Parathyroid adenoma (tissue), 2 donors: Measurements from ENCODE around the gene NAA16.

Experiments
- H2AFZ ChIP-seq: fragments of 300-600 bp; sonication (generic); one replicate; pipeline ENCODE4 v1.7.0; 2017; ENCODE audit warnings: antibody characterized with exemption, mild to moderate bottlenecking
- H3K27ac ChIP-seq: fragments of 300-600 bp; sonication (generic); one replicate; pipeline ENCODE4 v1.7.0; 2017
- H3K27me3 ChIP-seq: fragments of 300-600 bp; sonication (generic); one replicate; pipeline ENCODE4 v1.7.0; 2017; ENCODE audit warnings: low read length; ENCODE audit not compliant: control insufficient read depth, insufficient read depth
- H3K36me3 ChIP-seq: fragments of 300-600 bp; sonication (generic); one replicate; pipeline ENCODE4 v1.7.0; 2017; ENCODE audit warnings: low read length; ENCODE audit not compliant: control insufficient read depth, insufficient read depth
- H3K4me1 ChIP-seq: fragments of 300-600 bp; sonication (generic); one replicate; pipeline ENCODE4 v1.7.0; 2017; ENCODE audit warnings: control low read depth
- H3K4me2 ChIP-seq: fragments of 300-600 bp; sonication (generic); one replicate; pipeline ENCODE4 v1.7.0; 2017; ENCODE audit warnings: low read length
- H3K4me3 ChIP-seq: fragments of 300-600 bp; sonication (generic); one replicate; pipeline ENCODE4 v1.7.0; 2017; ENCODE audit warnings: low read depth, low read length
- H3K79me2 ChIP-seq: fragments of 300-600 bp; sonication (generic); one replicate; pipeline ENCODE4 v1.7.0; 2017; ENCODE audit warnings: control low read depth
- H3K9ac ChIP-seq: fragments of 300-600 bp; sonication (generic); one replicate; pipeline ENCODE4 v1.7.0; 2017; ENCODE audit warnings: mild to moderate bottlenecking
- H3K9me3 ChIP-seq: fragments of 300-600 bp; sonication (generic); one replicate; pipeline ENCODE4 v1.7.0; 2017; ENCODE audit warnings: low read length; ENCODE audit not compliant: control insufficient read depth
- TF ChIP-seq, protein P1 (sequence below): fragments of 300-600 bp; sonication (generic); IDR thresholded peaks from one replicate; pipeline ENCODE4 v1.7.0; 2017; ENCODE audit warnings: antibody characterized with exemption, mild to moderate bottlenecking
- donor health status: primary hyperparathyroidism.

Gene NAA16

DNA sequence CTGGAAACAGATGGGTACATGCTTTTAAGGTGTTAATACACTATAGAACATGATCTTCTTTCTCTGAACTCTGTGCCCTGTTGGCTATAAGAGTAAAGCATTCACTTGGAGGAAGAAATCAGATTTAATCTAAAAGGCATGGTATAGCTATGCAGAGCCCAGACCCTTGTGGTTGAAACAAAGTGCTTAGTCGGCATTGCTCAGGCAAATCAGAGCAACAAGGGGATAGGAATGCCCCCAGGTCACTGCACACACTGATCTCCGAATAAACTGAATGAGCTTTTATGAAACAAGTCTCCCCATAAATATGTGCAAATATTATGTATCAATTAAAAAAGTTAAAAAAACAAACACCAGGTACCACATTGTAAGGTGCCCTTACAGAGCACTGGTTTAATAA, 94.3 kb downstream of the NAA16 start:
- Histone ChIP-seq H3K4me2 (no peak overlapping the region), H3K79me2 (no peaks in the 10 kb centered on the region), H3K9me3 (no peaks in the 10 kb centered on the region), H3K9ac (no peak overlapping the region), H3K4me3 (no peak overlapping the region), H3K27ac (no peak overlapping the region), H3K27me3 (no peaks in the 10 kb centered on the region), H3K4me1 (no peaks in the 10 kb centered on the region), H2AFZ (no peak overlapping the region), H3K36me3 (no peaks in the 10 kb centered on the region)
- TF ChIP-seq, protein P1, sequence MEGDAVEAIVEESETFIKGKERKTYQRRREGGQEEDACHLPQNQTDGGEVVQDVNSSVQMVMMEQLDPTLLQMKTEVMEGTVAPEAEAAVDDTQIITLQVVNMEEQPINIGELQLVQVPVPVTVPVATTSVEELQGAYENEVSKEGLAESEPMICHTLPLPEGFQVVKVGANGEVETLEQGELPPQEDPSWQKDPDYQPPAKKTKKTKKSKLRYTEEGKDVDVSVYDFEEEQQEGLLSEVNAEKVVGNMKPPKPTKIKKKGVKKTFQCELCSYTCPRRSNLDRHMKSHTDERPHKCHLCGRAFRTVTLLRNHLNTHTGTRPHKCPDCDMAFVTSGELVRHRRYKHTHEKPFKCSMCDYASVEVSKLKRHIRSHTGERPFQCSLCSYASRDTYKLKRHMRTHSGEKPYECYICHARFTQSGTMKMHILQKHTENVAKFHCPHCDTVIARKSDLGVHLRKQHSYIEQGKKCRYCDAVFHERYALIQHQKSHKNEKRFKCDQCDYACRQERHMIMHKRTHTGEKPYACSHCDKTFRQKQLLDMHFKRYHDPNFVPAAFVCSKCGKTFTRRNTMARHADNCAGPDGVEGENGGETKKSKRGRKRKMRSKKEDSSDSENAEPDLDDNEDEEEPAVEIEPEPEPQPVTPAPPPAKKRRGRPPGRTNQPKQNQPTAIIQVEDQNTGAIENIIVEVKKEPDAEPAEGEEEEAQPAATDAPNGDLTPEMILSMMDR, result no peak

DNA sequence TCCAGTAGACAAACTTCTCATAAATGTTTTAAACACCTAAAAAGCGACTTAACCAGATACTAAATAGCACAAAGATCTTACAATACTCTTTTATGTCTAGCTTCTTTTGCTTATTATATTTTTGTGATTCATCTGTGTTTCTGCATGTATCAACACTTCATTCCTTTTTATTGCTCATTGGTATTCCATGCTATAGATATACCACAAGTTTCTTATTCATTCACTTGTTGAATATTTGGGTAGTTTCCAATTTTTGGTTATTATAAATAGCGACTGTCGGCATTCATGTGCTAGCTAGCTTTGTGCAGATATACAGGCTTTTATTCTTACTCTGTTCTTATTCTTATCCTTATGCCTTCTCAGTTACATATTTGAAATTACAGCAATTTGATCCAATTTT, 96.3 kb downstream of the NAA16 start:
- Histone ChIP-seq H3K9ac (no peak overlapping the region), H3K4me2 (no peak overlapping the region), H3K27ac (no peak overlapping the region), H3K27me3 (no peaks in the 10 kb centered on the region), H3K4me1 (no peaks in the 10 kb centered on the region), H3K4me3 (no peak overlapping the region), H3K79me2 (no peaks in the 10 kb centered on the region), H3K9me3 (no peaks in the 10 kb centered on the region), H2AFZ (no peak overlapping the region), H3K36me3 (no peaks in the 10 kb centered on the region)
- TF ChIP-seq, protein P1, result no peak

DNA sequence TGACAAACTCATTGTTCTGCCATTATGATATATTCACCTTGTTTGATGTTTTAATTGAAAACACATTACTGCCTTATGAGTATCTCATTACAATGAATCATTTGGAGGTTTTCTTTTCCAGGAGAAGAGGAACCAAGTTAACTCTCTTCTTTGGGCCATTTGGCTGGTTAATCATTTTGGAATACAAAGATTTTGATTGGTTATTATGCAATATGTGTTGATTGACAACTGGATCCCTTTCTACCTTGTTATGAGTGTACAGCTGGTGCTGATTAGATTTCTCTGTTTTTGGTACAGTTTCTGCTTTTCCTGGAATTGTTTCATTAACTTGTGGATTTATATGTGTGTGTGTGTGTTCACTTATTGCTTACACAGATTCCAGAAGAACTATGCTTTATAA, 97.1 kb downstream of the NAA16 start:
- H3K79me2 ChIP-seq, result no peaks in the 10 kb centered on the region
- no peaks in the 10 kb centered on the region for H3K4me1 ChIP-seq
- H3K9ac ChIP-seq, result no peak overlapping the region
- H3K9me3 ChIP-seq, result no peaks in the 10 kb centered on the region
- no peak overlapping the region for H3K4me2 ChIP-seq
- TF ChIP-seq, protein P1, result no peak
- no peak overlapping the region for H3K4me3 ChIP-seq
- H3K27ac ChIP-seq, result no peak overlapping the region
- no peak overlapping the region for H2AFZ ChIP-seq
- H3K36me3 ChIP-seq, result no peaks in the 10 kb centered on the region
- H3K27me3 ChIP-seq, result no peaks in the 10 kb centered on the region

DNA sequence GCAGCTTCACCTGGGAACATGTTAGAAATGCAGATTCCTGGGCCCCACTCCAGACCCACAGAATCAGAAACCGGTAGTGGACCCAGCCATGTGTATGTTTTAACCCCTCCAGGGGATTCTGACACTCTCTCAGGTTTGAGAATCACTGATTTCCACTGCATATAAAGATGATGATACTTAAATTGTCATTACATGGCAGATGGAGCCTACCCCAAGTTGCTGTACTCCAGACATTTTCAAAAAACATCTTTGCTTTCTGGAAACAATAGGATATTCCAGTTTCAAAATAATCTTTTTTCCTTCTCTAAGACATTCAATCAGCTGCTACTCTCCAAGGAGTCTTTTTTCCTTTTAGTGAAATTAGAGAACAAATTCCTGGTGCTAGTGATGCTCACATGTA, 97.7 kb downstream of the NAA16 start:
- H3K79me2 ChIP-seq, result no peaks in the 10 kb centered on the region
- no peaks in the 10 kb centered on the region for H3K4me1 ChIP-seq
- no peaks in the 10 kb centered on the region for H3K36me3 ChIP-seq
- H3K9ac ChIP-seq, result no peak overlapping the region
- no peaks in the 10 kb centered on the region for H3K9me3 ChIP-seq
- H3K27ac ChIP-seq, result no peak overlapping the region
- H2AFZ ChIP-seq, result no peak overlapping the region
- H3K4me3 ChIP-seq, result no peak overlapping the region
- no peaks in the 10 kb centered on the region for H3K27me3 ChIP-seq
- no peak overlapping the region for H3K4me2 ChIP-seq
- TF ChIP-seq, protein P1, result no peak

DNA sequence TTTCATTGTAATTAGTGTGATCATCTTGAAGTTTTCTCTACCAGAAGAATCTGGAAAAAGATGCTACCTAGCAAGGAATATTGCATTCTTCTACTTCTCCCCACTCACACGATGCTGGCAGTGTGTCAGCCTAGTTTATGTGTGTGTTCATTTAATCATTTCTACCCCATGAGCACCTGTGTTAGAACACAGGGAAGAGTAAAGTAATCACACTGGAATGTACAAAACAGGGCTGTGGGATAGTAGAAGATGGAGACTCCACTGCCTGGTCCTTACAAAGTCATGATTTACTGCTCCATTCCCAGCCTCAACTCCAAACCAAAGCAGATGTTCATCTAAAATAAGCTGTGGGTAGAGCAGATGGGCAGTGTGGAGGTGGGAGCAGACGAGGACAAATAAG, 98.5 kb downstream of the NAA16 start:
- Histone ChIP-seq H3K36me3 (no peaks in the 10 kb centered on the region), H3K9me3 (no peaks in the 10 kb centered on the region), H3K79me2 (no peaks in the 10 kb centered on the region), H3K9ac (no peak overlapping the region), H3K4me1 (no peaks in the 10 kb centered on the region), H2AFZ (no peak overlapping the region), H3K27me3 (no peaks in the 10 kb centered on the region), H3K4me3 (no peak overlapping the region), H3K4me2 (no peak overlapping the region), H3K27ac (no peak overlapping the region)
- TF ChIP-seq, protein P1, result no peak
